IPS DF 6.9 (cell line): Measurements from ENCODE around the gene RTP5.

Experiments
- DNase-seq: peaks from one replicate; pipeline ENCODE4 v3.0.0-alpha.2; 2013; ENCODE audit warnings: low read depth, low spot score
- H3K27ac ChIP-seq: one replicate; pipeline ENCODE4 v1.5.1; 2013; ENCODE audit warnings: low read length, control low read depth
- H3K27me3 ChIP-seq: 2 replicates; pipeline ENCODE4 v1.6.1; 2013; ENCODE audit warnings: mild to moderate bottlenecking, low read length; ENCODE audit not compliant: control insufficient read depth, insufficient read depth
- H3K36me3 ChIP-seq: 2 replicates; pipeline ENCODE4 v1.6.1; 2013; ENCODE audit warnings: low read length; ENCODE audit not compliant: control insufficient read depth, insufficient read depth
- H3K4me1 ChIP-seq: 2 replicates; pipeline ENCODE4 v1.6.1; 2013; ENCODE audit warnings: low read length; ENCODE audit not compliant: control insufficient read depth, insufficient read depth
- H3K4me3 ChIP-seq: 2 replicates; pipeline ENCODE4 v1.5.1; 2013; ENCODE audit warnings: mild to moderate bottlenecking, low read length
- H3K9me3 ChIP-seq: 2 replicates; pipeline ENCODE4 v1.6.1; 2013; ENCODE audit warnings: low read length, inconsistent platforms; ENCODE audit not compliant: control insufficient read depth, insufficient read depth
- WGBS: extraction: QIAGEN DNeasy Blood & Tissue Kit; methylation state at CpG from one replicate; pipeline ENCODE4 v1.1.7; 2013; ENCODE audit warnings: mixed read lengths, missing lambda C conversion rate; ENCODE audit not compliant: insufficient read length, insufficient coverage; 5-methylcytosine and 5-hydroxymethylcytosine counted together

Gene RTP5

GRCh38 chr2:241891988-241892298 lies 22.4 kb downstream of the RTP5 start:
- peaks cover 2% of the 10 kb centered on the region; the same call in 1 of the 2 replicates for H3K4me1 ChIP-seq
- H3K36me3 ChIP-seq = no peaks in the 10 kb centered on the region
- DNase-seq = no peak
- no peak overlapping the region for H3K4me3 ChIP-seq
- no peaks in the 10 kb centered on the region for H3K9me3 ChIP-seq
- H3K27me3 ChIP-seq = no peaks in the 10 kb centered on the region
- no peak overlapping the region for H3K27ac ChIP-seq
- no CpG with 5 or more reads among the region's 3 CpGs for WGBS

GRCh38 chr2:241892299-241893137 lies 23.0 kb downstream of the RTP5 start:
- Histone ChIP-seq H3K27me3 (no peaks in the 10 kb centered on the region), H3K9me3 (no peaks in the 10 kb centered on the region), H3K4me1 (peaks cover 2% of the 10 kb centered on the region; the same call in 1 of the 2 replicates), H3K36me3 (no peaks in the 10 kb centered on the region), H3K4me3 (no peak overlapping the region), H3K27ac (no peak overlapping the region)
- no CpG with 5 or more reads among the region's 22 CpGs for WGBS
- no peak for DNase-seq

GRCh38 chr2:241893265-241893664 lies 23.7 kb downstream of the RTP5 start:
- Histone ChIP-seq H3K4me3 (no peak overlapping the region), H3K36me3 (no peaks in the 10 kb centered on the region), H3K27me3 (no peaks in the 10 kb centered on the region), H3K9me3 (no peaks in the 10 kb centered on the region), H3K27ac (no peak overlapping the region), H3K4me1 (peaks cover 2% of the 10 kb centered on the region; the same call in 1 of the 2 replicates)
- no CpG with 5 or more reads among the region's 16 CpGs for WGBS
- no peak for DNase-seq

GRCh38 chr2:241894056-241894641 lies 24.6 kb downstream of the RTP5 start:
- Histone ChIP-seq H3K27ac (no peak overlapping the region), H3K36me3 (no peaks in the 10 kb centered on the region), H3K27me3 (no peaks in the 10 kb centered on the region), H3K9me3 (no peaks in the 10 kb centered on the region), H3K4me3 (no peak overlapping the region), H3K4me1 (peaks cover 4% of the 10 kb centered on the region; the same call in 1 of the 2 replicates)
- DNase-seq = no peak
- no CpG with 5 or more reads among the region's 23 CpGs for WGBS

- WGBS = no CpG with 5 or more reads among the region's 28 CpGs
Measured at GRCh38 chr2:241894681-241895426, 25.3 kb downstream of the RTP5 start.

GRCh38 chr2:241895427-241895711 lies 25.8 kb downstream of the RTP5 start:
- Histone ChIP-seq H3K4me3 (no peak overlapping the region), H3K36me3 (no peaks in the 10 kb centered on the region), H3K27me3 (no peaks in the 10 kb centered on the region), H3K4me1 (peaks cover 4% of the 10 kb centered on the region; the same call in 1 of the 2 replicates), H3K27ac (no peak overlapping the region), H3K9me3 (no peaks in the 10 kb centered on the region)
- no CpG with 5 or more reads among the region's 11 CpGs for WGBS
- DNase-seq = no peak

More at GRCh38 chr2:241894681-241895426, 25.3 kb downstream of the RTP5 start:
- Histone ChIP-seq H3K36me3 (no peaks in the 10 kb centered on the region), H3K27ac (no peak overlapping the region), H3K4me3 (no peak overlapping the region), H3K4me1 (peaks cover 4% of the 10 kb centered on the region; the same call in 1 of the 2 replicates), H3K27me3 (no peaks in the 10 kb centered on the region), H3K9me3 (no peaks in the 10 kb centered on the region)
- no peak for DNase-seq

GRCh38 chr2:241895712-241896641 lies 26.4 kb downstream of the RTP5 start:
- no peaks in the 10 kb centered on the region for H3K36me3 ChIP-seq
- no CpG with 5 or more reads among the region's 26 CpGs for WGBS
- H3K4me1 ChIP-seq = 0 out of 2 replicates have a peak, but pooled peaks cover 2% of the 10 kb centered on the region
- no peaks in the 10 kb centered on the region for H3K9me3 ChIP-seq
- DNase-seq = no peak
- H3K4me3 ChIP-seq = no peak overlapping the region
- H3K27ac ChIP-seq = no peak overlapping the region
- H3K27me3 ChIP-seq = no peaks in the 10 kb centered on the region

GRCh38 chr2:241896746-241897201 lies 27.2 kb downstream of the RTP5 start:
- DNase-seq = no peak
- Histone ChIP-seq H3K4me1 (peaks cover 4% of the 10 kb centered on the region; the same call in 1 of the 2 replicates), H3K36me3 (no peaks in the 10 kb centered on the region), H3K27ac (no peak overlapping the region), H3K4me3 (no peak overlapping the region), H3K9me3 (no peaks in the 10 kb centered on the region), H3K27me3 (no peaks in the 10 kb centered on the region)
- WGBS = no CpG with 5 or more reads among the region's 10 CpGs

- Histone ChIP-seq H3K36me3 (no peaks in the 10 kb centered on the region), H3K9me3 (no peaks in the 10 kb centered on the region), H3K4me3 (no peak overlapping the region), H3K27ac (no peak overlapping the region), H3K4me1 (peaks cover 4% of the 10 kb centered on the region; the same call in 1 of the 2 replicates), H3K27me3 (no peaks in the 10 kb centered on the region)
- DNase-seq = no peak
- no CpG with 5 or more reads among the region's 17 CpGs for WGBS
Measured at GRCh38 chr2:241897231-241897916, 27.8 kb downstream of the RTP5 start.
